HepG2 (cell line): ENCODE measurements around the gene DLL4. TPM values are rescaled to one million over a fixed set of nuclear protein-coding genes. Genes with fewer than 3 reads are reported as not detected.

Experiments
- BRCA1 ChIP-seq: sonication (generic); formaldehyde crosslinking; IDR thresholded peaks from 2 replicates; pipeline ENCODE4 v1.4.0; 2020; ENCODE audit warnings: missing genetic modification reagents
- CBX5 ChIP-seq: sonication (generic); formaldehyde crosslinking; IDR thresholded peaks from 2 replicates; pipeline ENCODE4 v1.4.0; 2020; ENCODE audit warnings: missing genetic modification reagents, borderline replicate concordance
- CEBPB ChIP-seq: IDR thresholded peaks from 2 replicates; pipeline ENCODE4 v1.6.1; 2011; ENCODE audit warnings: low read depth, low read length, improper control_type of control experiment, borderline replicate concordance
- ESRRA ChIP-seq: sonication (generic); formaldehyde crosslinking; IDR thresholded peaks from 2 replicates; pipeline ENCODE4 v1.5.1; 2020; ENCODE audit warnings: mild to moderate bottlenecking, low read depth, missing genetic modification reagents
- GTF3A ChIP-seq: sonication (generic); formaldehyde crosslinking; conservative IDR thresholded peaks from 2 replicates; pipeline ENCODE4 v1.4.0; 2020; ENCODE audit warnings: mild to moderate bottlenecking, missing genetic modification reagents
- HMG20B ChIP-seq: conservative IDR thresholded peaks from 2 replicates; pipeline ENCODE4 v1.6.1; 2016; ENCODE audit warnings: missing genetic modification reagents, missing compliant biosample characterization
- JUNB ChIP-seq: sonication (generic); formaldehyde crosslinking; IDR thresholded peaks from 2 replicates; pipeline ENCODE4 v1.8.0; 2022; ENCODE audit warnings: missing genetic modification reagents, mild to moderate bottlenecking, borderline replicate concordance
- KMT2B ChIP-seq: IDR thresholded peaks from 2 replicates; pipeline ENCODE4 v1.6.1; 2016; ENCODE audit warnings: missing genetic modification reagents, missing compliant biosample characterization
- MAF1 ChIP-seq: sonication (generic); formaldehyde crosslinking; IDR thresholded peaks from 2 replicates; pipeline ENCODE4 v1.5.0; 2020; ENCODE audit warnings: missing genetic modification reagents, borderline replicate concordance
- NONO ChIP-seq, 2 experiments: fragments of 450-650 bp in 1 of 2; sonication (generic) in 1 of 2; formaldehyde crosslinking in 1 of 2; IDR thresholded peaks in 1 of 2; conservative IDR thresholded peaks in 1 of 2; 2 replicates each; pipeline versions ENCODE4 v1.6.1 to v1.8.0; 2017 to 2022; ENCODE audit warnings: mild to moderate bottlenecking in 1 of 2, missing genetic modification reagents in 1 of 2, moderate library complexity in 1 of 2
- PCBP2 ChIP-seq: fragments of 200-400 bp; formaldehyde crosslinking; optimal IDR thresholded peaks from 2 replicates; pipeline ENCODE3; 2018; ENCODE audit warnings: low read length, low read depth; ENCODE audit not compliant: poor library complexity, severe bottlenecking
- RARA ChIP-seq: IDR thresholded peaks from 2 replicates; pipeline ENCODE4 v1.6.1; 2016; ENCODE audit warnings: missing genetic modification reagents, missing compliant biosample characterization
- SIN3A ChIP-seq: IDR thresholded peaks from 2 replicates; pipeline ENCODE4 v1.6.1; 2011; ENCODE audit warnings: low read depth, mild to moderate bottlenecking, control low read depth, low read length, borderline replicate concordance
- SMAD1 ChIP-seq: sonication (generic); formaldehyde crosslinking; IDR thresholded peaks from 2 replicates; pipeline ENCODE4 v1.4.0; 2020; ENCODE audit warnings: missing genetic modification reagents, low read depth, mild to moderate bottlenecking, borderline replicate concordance
- ZFY ChIP-seq: sonication (generic); formaldehyde crosslinking; IDR thresholded peaks from 2 replicates; pipeline ENCODE4 v1.4.0; 2020; ENCODE audit warnings: missing genetic modification reagents
- ZMYM3 ChIP-seq: sonication (generic); formaldehyde crosslinking; IDR thresholded peaks from 2 replicates; pipeline ENCODE4 v1.5.1; 2020; ENCODE audit warnings: mild to moderate bottlenecking, missing genetic modification reagents
- ZNF33B ChIP-seq: sonication (generic); formaldehyde crosslinking; IDR thresholded peaks from 2 replicates; pipeline ENCODE4 v1.5.1; 2020; ENCODE audit warnings: mild to moderate bottlenecking, missing genetic modification reagents
- ZNF558 ChIP-seq: sonication (generic); formaldehyde crosslinking; IDR thresholded peaks from 2 replicates; pipeline ENCODE4 v1.9.0; 2022; ENCODE audit warnings: mild to moderate bottlenecking, missing genetic modification reagents, borderline replicate concordance
- ZNF629 ChIP-seq: sonication (generic); formaldehyde crosslinking; conservative IDR thresholded peaks from 2 replicates; pipeline ENCODE4 v1.5.0; 2020; ENCODE audit warnings: missing genetic modification reagents
- ZNF7 ChIP-seq: IDR thresholded peaks from 2 replicates; pipeline ENCODE4 v1.6.1; 2016; ENCODE audit warnings: missing biosample characterization, missing genetic modification reagents
- ZNF746 ChIP-seq: sonication (generic); formaldehyde crosslinking; IDR thresholded peaks from 2 replicates; pipeline ENCODE4 v1.8.0; 2022; ENCODE audit warnings: mild to moderate bottlenecking, missing genetic modification reagents
- polyA plus RNA-seq, 8 experiments: library from polyadenylated mRNA; depleted of rRNA in 3 of 8; stranded (reverse) in 7 of 8; unstranded in 1 of 8; fragments of >200 nt; fragmentation: Illumina TruSeq in 4 of 8; extraction: Trizol in 4 of 8; gene quantifications; 2 replicates each; pipeline versions ENCODE4 v1.2.1 to v1.2.3, GENCODE V29; 2011 to 2016; ENCODE audit warnings: low read depth in 4 of 8, missing spikeins in 1 of 8, mixed read lengths in 1 of 8; ENCODE audit not compliant: insufficient read depth in 1 of 8
- total RNA-seq, 5 experiments: library from RNA; depleted of rRNA; stranded (reverse); fragments of >200 nt; fragmentation: Illumina TruSeq; extraction: Trizol; gene quantifications; 2 replicates each; pipeline ENCODE4 v1.2.3, GENCODE V29; 2016; ENCODE audit warnings: low read depth in 1 of 5
- TF ChIP-seq, protein P1 (sequence below): sonication (generic); formaldehyde crosslinking; IDR thresholded peaks from 2 replicates; pipeline ENCODE4 v1.4.0; 2020; ENCODE audit warnings: mild to moderate bottlenecking, missing genetic modification reagents, borderline replicate concordance

Gene DLL4
- total and polyA plus RNA-seq, 2 of the 13 experiments (the other 11 are each of a cell fraction or from before 2014, with no cell fraction given) = 0.20 to 0.25 TPM

GRCh38 chr15:40932649-40933516 lies 3.7 kb downstream of the DLL4 start (continued):
- TF ChIP-seq HMG20B (CRISPR knock-in tag) (no peak), ZNF7 (CRISPR knock-in tag) (no peak), CBX5 (CRISPR knock-in tag) (peak; percentile 58; the same call in 1 of the 2 replicates), MAF1 (CRISPR knock-in tag) (no peak), KMT2B (CRISPR knock-in tag) (no peak), CEBPB (no peak), BRCA1 (CRISPR knock-in tag) (no peak), NONO (IDR thresholded peaks at IDR 0.05) (no peak), NONO (CRISPR knock-in tag; conservative IDR thresholded peaks at IDR 0.05) (no peak), ZNF33B (CRISPR knock-in tag) (no peak), ZNF558 (CRISPR knock-in tag) (no peak), SIN3A (peak; percentile 51; the same call in 1 of the 2 replicates), ZNF629 (no peak), ZMYM3 (CRISPR knock-in tag) (0 out of 2 replicates have a peak, but pooled peaks have one; percentile 8), ZNF746 (peak; percentile 71; the same call in 1 of the 2 replicates), ZFY (no peak), RARA (peak; percentile 64), GTF3A (CRISPR knock-in tag) (no peak), PCBP2 (no peak), JUNB (no peak), ESRRA (CRISPR knock-in tag) (no peak), SMAD1 (CRISPR knock-in tag) (no peak)
- TF ChIP-seq, protein P1, sequence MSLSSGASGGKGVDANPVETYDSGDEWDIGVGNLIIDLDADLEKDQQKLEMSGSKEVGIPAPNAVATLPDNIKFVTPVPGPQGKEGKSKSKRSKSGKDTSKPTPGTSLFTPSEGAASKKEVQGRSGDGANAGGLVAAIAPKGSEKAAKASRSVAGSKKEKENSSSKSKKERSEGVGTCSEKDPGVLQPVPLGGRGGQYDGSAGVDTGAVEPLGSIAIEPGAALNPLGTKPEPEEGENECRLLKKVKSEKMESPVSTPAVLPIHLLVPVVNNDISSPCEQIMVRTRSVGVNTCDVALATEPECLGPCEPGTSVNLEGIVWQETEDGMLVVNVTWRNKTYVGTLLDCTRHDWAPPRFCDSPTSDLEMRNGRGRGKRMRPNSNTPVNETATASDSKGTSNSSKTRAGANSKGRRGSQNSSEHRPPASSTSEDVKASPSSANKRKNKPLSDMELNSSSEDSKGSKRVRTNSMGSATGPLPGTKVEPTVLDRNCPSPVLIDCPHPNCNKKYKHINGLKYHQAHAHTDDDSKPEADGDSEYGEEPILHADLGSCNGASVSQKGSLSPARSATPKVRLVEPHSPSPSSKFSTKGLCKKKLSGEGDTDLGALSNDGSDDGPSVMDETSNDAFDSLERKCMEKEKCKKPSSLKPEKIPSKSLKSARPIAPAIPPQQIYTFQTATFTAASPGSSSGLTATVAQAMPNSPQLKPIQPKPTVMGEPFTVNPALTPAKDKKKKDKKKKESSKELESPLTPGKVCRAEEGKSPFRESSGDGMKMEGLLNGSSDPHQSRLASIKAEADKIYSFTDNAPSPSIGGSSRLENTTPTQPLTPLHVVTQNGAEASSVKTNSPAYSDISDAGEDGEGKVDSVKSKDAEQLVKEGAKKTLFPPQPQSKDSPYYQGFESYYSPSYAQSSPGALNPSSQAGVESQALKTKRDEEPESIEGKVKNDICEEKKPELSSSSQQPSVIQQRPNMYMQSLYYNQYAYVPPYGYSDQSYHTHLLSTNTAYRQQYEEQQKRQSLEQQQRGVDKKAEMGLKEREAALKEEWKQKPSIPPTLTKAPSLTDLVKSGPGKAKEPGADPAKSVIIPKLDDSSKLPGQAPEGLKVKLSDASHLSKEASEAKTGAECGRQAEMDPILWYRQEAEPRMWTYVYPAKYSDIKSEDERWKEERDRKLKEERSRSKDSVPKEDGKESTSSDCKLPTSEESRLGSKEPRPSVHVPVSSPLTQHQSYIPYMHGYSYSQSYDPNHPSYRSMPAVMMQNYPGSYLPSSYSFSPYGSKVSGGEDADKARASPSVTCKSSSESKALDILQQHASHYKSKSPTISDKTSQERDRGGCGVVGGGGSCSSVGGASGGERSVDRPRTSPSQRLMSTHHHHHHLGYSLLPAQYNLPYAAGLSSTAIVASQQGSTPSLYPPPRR (CRISPR knock-in tag) = peak; percentile 44; the same call in 1 of the 2 replicates
